SK-N-SH treated with all-trans-retinoic acid at 6 μM for 48 hours (cell line): ENCODE results near the gene MUC16.

Experiments used
- ATAC-seq: fragments of 200-7000 bp; cut with Tn5 transposase; 3 replicates; pipeline ENCODE4 v1.9.1; 2020; ENCODE audit warnings: mild to moderate bottlenecking, moderate library complexity
- ARNTL ChIP-seq: fragments of 450-650 bp; formaldehyde crosslinking; IDR thresholded peaks from 2 replicates; pipeline ENCODE4 v1.5.0; 2020; ENCODE audit warnings: low read depth, mild to moderate bottlenecking, moderate library complexity, borderline replicate concordance
- BACH2 ChIP-seq: fragments of 250-450 bp; sonication (Bioruptor Pico); IDR thresholded peaks from 2 replicates; pipeline ENCODE4 v1.9.0; 2021; ENCODE audit warnings: mild to moderate bottlenecking, borderline replicate concordance
- CSDC2 ChIP-seq: fragments of 250-450 bp; sonication (Bioruptor Pico); IDR thresholded peaks from 2 replicates; pipeline ENCODE4 v1.5.0; 2020; ENCODE audit warnings: mild to moderate bottlenecking, moderate library complexity
- CSRNP3 ChIP-seq: fragments of 250-450 bp; sonication (Bioruptor Pico); IDR thresholded peaks from 2 replicates; pipeline ENCODE4 v1.5.1; 2021; ENCODE audit warnings: mild to moderate bottlenecking, moderate library complexity
- ESRRG ChIP-seq: fragments of 250-450 bp; sonication (Bioruptor Pico); IDR thresholded peaks from 2 replicates; pipeline ENCODE4 v1.6.1; 2021; ENCODE audit warnings: mild to moderate bottlenecking
- GLIS3 ChIP-seq: fragments of 250-450 bp; sonication (Bioruptor Pico); IDR thresholded peaks from 2 replicates; pipeline ENCODE4 v1.5.0; 2020; ENCODE audit warnings: mild to moderate bottlenecking, moderate library complexity
- ISL1 ChIP-seq: fragments of 250-450 bp; sonication (Bioruptor Pico); IDR thresholded peaks from 2 replicates; pipeline ENCODE4 v2.1.2; 2022; ENCODE audit warnings: mild to moderate bottlenecking, moderate library complexity
- OSR1 ChIP-seq: fragments of 250-450 bp; sonication (Bioruptor Pico); IDR thresholded peaks from 2 replicates; pipeline ENCODE4 v1.8.0; 2022; ENCODE audit warnings: moderate library complexity, mild to moderate bottlenecking, inconsistent platforms
- PATZ1 ChIP-seq: fragments of 250-450 bp; sonication (Bioruptor Pico); IDR thresholded peaks from 2 replicates; pipeline ENCODE4 v1.8.0; 2020; ENCODE audit warnings: mild to moderate bottlenecking, moderate library complexity, borderline replicate concordance
- POU6F1 ChIP-seq: fragments of 250-450 bp; sonication (Bioruptor Pico); IDR thresholded peaks from 2 replicates; pipeline ENCODE4 v1.8.0; 2021; ENCODE audit warnings: low read depth, mild to moderate bottlenecking, moderate library complexity, borderline replicate concordance
- PPARA ChIP-seq: fragments of 250-450 bp; sonication (Bioruptor Pico); IDR thresholded peaks from 2 replicates; pipeline ENCODE4 v1.5.0; 2020; ENCODE audit warnings: mild to moderate bottlenecking, borderline replicate concordance
- RARB ChIP-seq: fragments of 250-450 bp; sonication (Bioruptor Pico); IDR thresholded peaks from 2 replicates; pipeline ENCODE4 v1.8.0; 2021; ENCODE audit warnings: mild to moderate bottlenecking, moderate library complexity
- SNAI2 ChIP-seq: fragments of 250-450 bp; sonication (Bioruptor Pico); IDR thresholded peaks from 2 replicates; pipeline ENCODE4 v1.5.0; 2020; ENCODE audit warnings: mild to moderate bottlenecking, moderate library complexity
- TCF4 ChIP-seq: fragments of 250-450 bp; sonication (Bioruptor Pico); IDR thresholded peaks from 2 replicates; pipeline ENCODE4 v1.8.0; 2021; ENCODE audit warnings: mild to moderate bottlenecking, moderate library complexity, borderline replicate concordance
- TOX ChIP-seq: fragments of 250-450 bp; sonication (Bioruptor Pico); IDR thresholded peaks from 2 replicates; pipeline ENCODE4 v1.8.0; 2021; ENCODE audit warnings: mild to moderate bottlenecking, moderate library complexity, borderline replicate concordance
- TSHZ2 ChIP-seq: fragments of 250-450 bp; sonication (Bioruptor Pico); IDR thresholded peaks from 2 replicates; pipeline ENCODE4 v1.5.0; 2020; ENCODE audit warnings: mild to moderate bottlenecking, moderate library complexity
- ZC3H10 ChIP-seq: fragments of 250-450 bp; sonication (Bioruptor Pico); IDR thresholded peaks from 2 replicates; pipeline ENCODE4 v1.5.1; 2021; ENCODE audit warnings: mild to moderate bottlenecking, moderate library complexity
- ZFP3 ChIP-seq: fragments of 250-450 bp; sonication (Bioruptor Pico); IDR thresholded peaks from 2 replicates; pipeline ENCODE4 v1.5.0; 2020; ENCODE audit warnings: mild to moderate bottlenecking, moderate library complexity
- ZFP30 ChIP-seq: fragments of 450-650 bp; formaldehyde crosslinking; IDR thresholded peaks from 2 replicates; pipeline ENCODE4 v1.5.0; 2022; ENCODE audit warnings: mild to moderate bottlenecking, moderate library complexity
- ZNF565 ChIP-seq: fragments of 450-650 bp; formaldehyde crosslinking; conservative IDR thresholded peaks from 2 replicates; pipeline ENCODE4 v1.5.0; 2020; ENCODE audit warnings: low read depth, mild to moderate bottlenecking, moderate library complexity
- ZNF70 ChIP-seq: fragments of 450-650 bp; formaldehyde crosslinking; IDR thresholded peaks from 2 replicates; pipeline ENCODE4 v1.5.0; 2020; ENCODE audit warnings: mild to moderate bottlenecking, moderate library complexity
- ZNF8 ChIP-seq: fragments of 450-650 bp; formaldehyde crosslinking; IDR thresholded peaks from 2 replicates; pipeline ENCODE4 v1.5.0; 2020; ENCODE audit warnings: mild to moderate bottlenecking, moderate library complexity

MUC16 gene

GRCh38 chr19:9018163-9018875 is 8.1 kb upstream of the MUC16 start:
- ATAC-seq: no peak
- no peak for TF ChIP-seq SNAI2
- no peak for TF ChIP-seq PATZ1
- TF ChIP-seq ZNF70 (CRISPR knock-in tag): no peak
- no peak for TF ChIP-seq POU6F1
- TF ChIP-seq ISL1 (CRISPR knock-in tag): no peak
- no peak for TF ChIP-seq ESRRG
- no peak for TF ChIP-seq ZNF8 (CRISPR knock-in tag)
- no peak for TF ChIP-seq ZFP3 (CRISPR knock-in tag)
- no peak for TF ChIP-seq RARB (CRISPR knock-in tag)
- TF ChIP-seq ZNF565: no peak
- no peak for TF ChIP-seq TOX (CRISPR knock-in tag)
- TF ChIP-seq BACH2 (CRISPR knock-in tag): no peak
- no peak for TF ChIP-seq TCF4
- no peak for TF ChIP-seq CSRNP3
- TF ChIP-seq GLIS3 (CRISPR knock-in tag): no peak
- TF ChIP-seq OSR1 (CRISPR knock-in tag): no peak
- TF ChIP-seq ZFP30 (CRISPR knock-in tag): no peak
- no peak for TF ChIP-seq ARNTL (CRISPR knock-in tag)
- TF ChIP-seq, all 23 proteins: peak for 0

- TF ChIP-seq ZFP30 (CRISPR knock-in tag) (no peak), ESRRG (no peak), OSR1 (CRISPR knock-in tag) (no peak)
- no peak for ATAC-seq
Measured at GRCh38 chr19:9014803-9015202, 4.6 kb upstream of the MUC16 start.

- TF ChIP-seq SNAI2: no peak
- no peak for ATAC-seq
Measured at GRCh38 chr19:9013988-9014387, 3.8 kb upstream of the MUC16 start.

GRCh38 chr19:9011875-9012274 is 1.7 kb upstream of the MUC16 start:
- ATAC-seq: no peak
- TF ChIP-seq TOX (CRISPR knock-in tag) (no peak), OSR1 (CRISPR knock-in tag) (no peak), CSDC2 (no peak), CSRNP3 (no peak), PPARA (CRISPR knock-in tag) (no peak), ZFP3 (CRISPR knock-in tag) (no peak), ZC3H10 (CRISPR knock-in tag) (no peak), PATZ1 (no peak), TSHZ2 (CRISPR knock-in tag) (no peak), ZFP30 (CRISPR knock-in tag) (no peak), ISL1 (CRISPR knock-in tag) (no peak), POU6F1 (no peak), ZNF565 (no peak), TCF4 (no peak), ARNTL (CRISPR knock-in tag) (no peak), BACH2 (CRISPR knock-in tag) (no peak), RARB (CRISPR knock-in tag) (no peak)
